Effector memory CD8-positive, alpha-beta T cell (primary cell): ENCODE measurements around the gene CD79B.
"Not testable (repeated sequence)": the region's sequence is repeated elsewhere in the genome, so short reads cannot be mapped to it uniquely, and the experiment has no call there.

Experiments
- ATAC-seq: fragments of 150-1000 bp; cut with Tn5 transposase; replicated peaks from 2 replicates; pipeline ENCODE4 v1.10.0; 2021; ENCODE audit warnings: mild to moderate bottlenecking, moderate library complexity
- DNase-seq, 3 experiments: peaks; one replicate each; pipeline ENCODE4 v3.0.0; 2021
- H3K27ac Mint-ChIP-seq, 2 donors: one replicate each; pipeline ENCODE4 v1.8.0; 2022; ENCODE audit warnings: mild to moderate bottlenecking in 2 of 2, mixed read lengths in 2 of 2, moderate library complexity in 2 of 2
- H3K27me3 Mint-ChIP-seq, 2 donors: one replicate each; pipeline ENCODE4 v1.8.0; 2022; ENCODE audit warnings: mixed read lengths in 2 of 2
- H3K36me3 Mint-ChIP-seq: one replicate; pipeline ENCODE4 v1.8.0; 2022; ENCODE audit warnings: mild to moderate bottlenecking, moderate library complexity, mixed read lengths; ENCODE audit not compliant: insufficient read depth
- H3K4me1 Mint-ChIP-seq, 2 donors: one replicate each; pipeline ENCODE4 v1.8.0; 2022; ENCODE audit warnings: low read depth in 2 of 2, mixed read lengths in 2 of 2
- H3K4me3 Mint-ChIP-seq, 2 donors: one replicate each; pipeline ENCODE4 v1.8.0; 2022; ENCODE audit warnings: mild to moderate bottlenecking in 2 of 2, mixed read lengths in 2 of 2, moderate library complexity in 2 of 2
- H3K9me3 Mint-ChIP-seq, 2 donors: one replicate each; pipeline ENCODE4 v1.8.0; 2022; ENCODE audit warnings: mixed read lengths in 2 of 2

The CD79B gene

DNA sequence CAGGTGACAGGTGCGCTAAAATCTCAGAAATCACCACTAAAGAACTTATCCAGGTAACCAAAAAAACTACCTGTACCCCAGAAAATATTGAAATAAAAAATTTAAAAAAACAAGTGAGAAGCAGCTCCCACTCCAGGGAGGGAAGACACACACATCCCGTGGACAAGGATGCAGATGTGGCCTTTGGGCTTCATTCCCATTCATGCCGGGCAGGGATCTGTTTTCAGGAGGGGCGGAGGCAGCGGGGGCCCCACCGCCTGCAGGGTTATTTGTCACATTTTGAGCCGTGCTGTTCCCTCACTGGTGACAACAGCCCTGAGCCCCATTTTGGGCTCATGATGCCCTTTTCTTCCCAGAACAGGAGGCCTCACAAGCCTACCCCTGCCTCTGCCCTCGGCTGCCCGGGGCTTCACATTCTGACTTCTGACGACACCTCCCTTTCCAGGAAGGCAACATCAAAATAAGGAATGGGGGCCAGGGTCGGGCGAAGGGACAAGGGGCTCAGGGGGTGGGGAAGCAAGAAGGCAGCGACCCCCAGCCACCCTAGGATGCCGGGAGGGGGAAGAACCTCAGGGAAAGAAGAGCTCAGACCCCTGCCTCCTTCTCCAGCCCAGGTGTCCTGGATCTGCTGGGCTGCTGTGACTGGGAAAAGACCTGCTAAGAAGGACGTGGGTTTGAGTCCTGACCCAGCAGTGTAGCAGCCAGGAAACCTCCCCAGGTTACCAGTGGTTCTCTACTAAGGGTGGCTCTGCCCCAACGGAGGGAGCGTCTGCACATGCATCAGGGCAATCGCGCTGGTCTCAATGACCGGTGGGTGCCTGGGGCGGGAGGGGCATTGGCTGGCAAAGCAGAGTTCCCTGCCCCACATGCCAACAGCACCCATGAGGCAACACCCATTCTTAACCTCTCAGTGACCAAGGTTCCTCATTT lies 2.3 kb upstream of the CD79B start:
- Mint-ChIP-seq H3K27ac (peak overlapping the region; percentile 25 to 57), H3K4me1 (peaks cover 31 to 37% of the 10 kb centered on the region in 2 donors), H3K9me3 (no peaks in the 10 kb centered on the region), H3K4me3 (no peak overlapping the region), H3K36me3 (peaks cover 9% of the 10 kb centered on the region), H3K27me3 (no peaks in the 10 kb centered on the region)
- DNase-seq (no peak), ATAC-seq (no peak)

GRCh38 chr17:63933598-63933997 lies 1.5 kb upstream of the CD79B start:
- H3K36me3 Mint-ChIP-seq = peaks cover 13% of the 10 kb centered on the region
- peak overlapping the region in 1 of 2 donors; percentile 80 for H3K4me3 Mint-ChIP-seq
- no peak for DNase-seq
- no peak for ATAC-seq
- peaks cover 23 to 31% of the 10 kb centered on the region in 2 donors for H3K4me1 Mint-ChIP-seq
- no peaks in the 10 kb centered on the region for H3K27me3 Mint-ChIP-seq
- no peaks in the 10 kb centered on the region for H3K9me3 Mint-ChIP-seq
- H3K27ac Mint-ChIP-seq = peak overlapping the region; percentile 25 to 92

- no peak for ATAC-seq
Observed at GRCh38 chr17:63932721-63933120, 590 bp upstream of the CD79B start.

GRCh38 chr17:63930951-63931575 lies 1.1 kb downstream of the CD79B start:
- DNase-seq (peak; percentile 38 to 44 (median 42)), ATAC-seq (peak; percentile 83)
- Mint-ChIP-seq H3K9me3 (no peaks in the 10 kb centered on the region), H3K27me3 (no peaks in the 10 kb centered on the region), H3K27ac (peak overlapping the region; percentile 86 to 92), H3K4me1 (peaks cover 23 to 26% of the 10 kb centered on the region in 2 donors), H3K4me3 (peak overlapping the region; percentile 70 to 80), H3K36me3 (peaks cover 14% of the 10 kb centered on the region)

More at GRCh38 chr17:63932721-63933120, 590 bp upstream of the CD79B start:
- H3K4me3 Mint-ChIP-seq = peak overlapping the region; percentile 70 to 80
- no peak for DNase-seq
- H3K4me1 Mint-ChIP-seq = peaks cover 23 to 26% of the 10 kb centered on the region in 2 donors
- H3K27me3 Mint-ChIP-seq = no peaks in the 10 kb centered on the region
- H3K9me3 Mint-ChIP-seq = no peaks in the 10 kb centered on the region
- peaks cover 13% of the 10 kb centered on the region for H3K36me3 Mint-ChIP-seq
- H3K27ac Mint-ChIP-seq = peak overlapping the region; percentile 86 to 92

DNA sequence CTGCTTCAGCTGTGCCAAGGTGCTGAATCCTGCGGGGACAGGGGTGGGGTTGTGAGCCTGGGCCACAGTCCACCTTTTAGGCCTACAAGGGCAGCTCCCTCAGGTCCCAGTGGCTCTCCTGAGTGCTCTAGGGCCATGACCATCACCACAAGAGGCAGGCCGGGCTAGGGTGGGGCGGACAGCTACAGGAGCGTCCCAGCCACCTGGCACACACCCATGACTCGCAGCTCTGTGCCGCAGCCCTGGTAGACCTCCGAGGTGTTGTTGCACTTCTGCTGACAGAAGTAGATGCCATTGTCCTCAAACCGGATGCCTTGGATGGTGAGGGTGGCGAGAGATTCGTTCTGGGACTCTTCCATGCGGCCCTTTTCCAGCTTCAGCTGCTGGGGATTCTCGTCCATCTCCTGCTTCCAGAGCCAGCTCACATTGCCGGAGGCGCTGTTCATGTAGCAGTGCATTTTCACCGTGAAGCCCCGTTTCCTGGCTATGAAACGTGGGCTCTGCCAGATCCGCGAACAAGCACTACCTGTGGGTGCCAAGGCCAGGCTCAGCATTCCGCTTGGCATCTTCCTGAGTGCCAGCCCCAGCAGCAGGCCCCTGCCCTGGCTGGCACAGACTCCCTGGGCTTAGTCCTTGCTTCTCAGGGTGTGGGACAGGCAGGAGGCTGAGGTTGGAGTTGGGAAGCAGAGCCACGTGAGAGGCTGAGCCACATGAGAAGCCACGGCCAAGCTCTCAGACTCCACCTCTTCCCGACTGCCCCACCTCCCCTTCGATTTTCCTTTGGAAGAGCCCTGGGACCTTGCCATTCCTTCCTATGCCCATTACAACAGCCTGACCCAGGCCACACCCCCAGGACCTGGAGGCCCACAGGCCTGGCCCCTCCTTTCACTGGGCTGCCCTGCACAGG lies 2.0 kb downstream of the CD79B start:
- H3K9me3 Mint-ChIP-seq = no peaks in the 10 kb centered on the region
- H3K4me3 Mint-ChIP-seq = peak overlapping the region; percentile 70 to 80
- no peak for DNase-seq
- peaks cover 23 to 26% of the 10 kb centered on the region in 2 donors for H3K4me1 Mint-ChIP-seq
- H3K36me3 Mint-ChIP-seq = peaks cover 16% of the 10 kb centered on the region
- H3K27ac Mint-ChIP-seq = peak overlapping the region; percentile 86 to 92
- H3K27me3 Mint-ChIP-seq = no peaks in the 10 kb centered on the region
- no peak for ATAC-seq

DNA sequence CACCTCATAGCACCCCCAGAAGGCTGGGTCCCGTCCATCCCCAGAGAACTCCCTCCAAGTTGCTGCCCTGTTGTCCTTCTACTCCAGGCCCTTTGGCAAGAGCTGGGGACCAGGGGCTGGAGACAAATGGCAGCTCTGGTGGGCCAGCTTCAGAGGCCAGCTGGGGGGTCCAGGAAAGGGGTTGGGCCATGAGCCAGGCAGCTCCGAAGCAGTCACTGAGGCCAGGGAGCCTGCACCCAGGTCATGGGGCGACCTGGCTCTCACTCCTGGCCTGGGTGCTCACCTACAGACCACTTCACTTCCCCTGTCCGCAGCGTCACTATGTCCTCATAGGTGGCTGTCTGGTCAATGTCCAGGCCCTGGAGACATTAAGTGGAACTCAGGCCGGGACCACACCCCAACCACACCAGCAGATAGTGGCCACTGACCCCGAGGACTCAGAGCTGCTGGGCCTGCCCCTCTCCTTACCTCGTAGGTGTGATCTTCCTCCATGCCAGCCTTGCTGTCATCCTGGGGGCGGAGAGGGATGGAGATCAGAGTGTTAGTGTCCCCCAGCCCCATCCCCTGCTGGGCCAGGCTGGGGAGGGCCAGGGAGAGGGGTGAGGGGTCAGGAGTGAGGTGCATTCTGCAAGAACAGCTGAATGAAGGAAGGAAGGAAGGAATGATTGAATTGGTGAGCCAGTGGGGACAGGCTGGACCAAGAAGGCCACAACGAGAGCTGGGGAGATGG lies 3.0 kb downstream of the CD79B start:
- DNase-seq (no peak), ATAC-seq (no peak)
- peak overlapping the region; percentile 16 to 41 for H3K4me3 Mint-ChIP-seq
- peaks cover 23 to 26% of the 10 kb centered on the region in 2 donors for H3K4me1 Mint-ChIP-seq
- H3K27me3 Mint-ChIP-seq = no peaks in the 10 kb centered on the region
- H3K36me3 Mint-ChIP-seq = peaks cover 16% of the 10 kb centered on the region
- H3K9me3 Mint-ChIP-seq = no peaks in the 10 kb centered on the region
- peak overlapping the region in 1 of 2 donors; percentile 59 for H3K27ac Mint-ChIP-seq

GRCh38 chr17:63928172-63928666 lies 3.9 kb downstream of the CD79B start:
- no peaks in the 10 kb centered on the region for H3K9me3 Mint-ChIP-seq
- no peak overlapping the region for H3K27ac Mint-ChIP-seq

DNA sequence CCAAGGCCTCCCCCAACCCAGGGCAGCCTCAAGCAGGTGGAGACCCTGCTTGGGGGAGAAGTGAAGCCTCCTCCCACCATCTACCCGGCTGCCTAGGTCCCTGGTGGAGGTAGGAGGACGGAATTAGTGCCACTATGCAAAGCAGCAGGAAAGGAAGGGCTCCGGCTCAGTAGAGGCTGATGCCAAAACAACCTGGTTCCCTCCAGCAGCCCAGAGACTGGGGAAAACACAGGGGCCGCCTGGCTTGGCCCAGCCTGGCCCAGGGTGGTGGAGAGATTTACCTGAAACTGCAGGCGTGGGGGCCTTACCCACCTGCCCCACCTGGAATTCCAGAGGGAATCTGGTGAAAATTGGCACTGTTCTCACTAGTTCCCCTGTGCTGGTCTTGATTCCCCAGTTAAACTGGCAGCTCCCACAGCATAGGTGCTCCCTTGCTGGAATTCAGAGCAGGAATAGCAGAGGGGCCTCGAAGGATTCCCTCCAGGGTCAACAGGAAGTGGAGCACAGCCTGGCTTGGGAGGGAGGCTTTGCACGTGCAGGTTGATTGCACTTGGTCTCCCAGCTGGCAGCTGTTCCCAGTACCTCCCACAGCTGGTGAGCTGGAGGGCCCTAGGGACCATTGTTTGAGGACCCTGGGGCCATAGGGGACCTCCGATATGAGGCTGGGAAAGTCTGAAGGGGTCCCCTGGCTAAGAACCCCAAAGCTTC lies 4.5 kb downstream of the CD79B start:
- Mint-ChIP-seq H3K4me1 (peaks cover 20 to 21% of the 10 kb centered on the region in 2 donors), H3K27me3 (no peaks in the 10 kb centered on the region), H3K27ac (no peak overlapping the region), H3K9me3 (no peaks in the 10 kb centered on the region), H3K4me3 (no peak overlapping the region), H3K36me3 (peaks cover 16% of the 10 kb centered on the region)
- DNase-seq = no peak
- no peak for ATAC-seq

More at GRCh38 chr17:63928172-63928666, 3.9 kb downstream of the CD79B start:
- ATAC-seq = no peak
- peaks cover 23 to 25% of the 10 kb centered on the region in 2 donors for H3K4me1 Mint-ChIP-seq
- H3K4me3 Mint-ChIP-seq = no peak overlapping the region
- no peaks in the 10 kb centered on the region for H3K27me3 Mint-ChIP-seq
- peaks cover 16% of the 10 kb centered on the region for H3K36me3 Mint-ChIP-seq
- DNase-seq = no peak

GRCh38 chr17:63926164-63926563 lies 6.0 kb downstream of the CD79B start:
- no peak for ATAC-seq
- Mint-ChIP-seq H3K36me3 (peaks cover 12% of the 10 kb centered on the region), H3K27ac (no peak overlapping the region), H3K4me1 (peaks cover 9 to 12% of the 10 kb centered on the region in 2 donors), H3K27me3 (no peaks in the 10 kb centered on the region), H3K9me3 (no peaks in the 10 kb centered on the region), H3K4me3 (no peak overlapping the region)
- no peak for DNase-seq

DNA sequence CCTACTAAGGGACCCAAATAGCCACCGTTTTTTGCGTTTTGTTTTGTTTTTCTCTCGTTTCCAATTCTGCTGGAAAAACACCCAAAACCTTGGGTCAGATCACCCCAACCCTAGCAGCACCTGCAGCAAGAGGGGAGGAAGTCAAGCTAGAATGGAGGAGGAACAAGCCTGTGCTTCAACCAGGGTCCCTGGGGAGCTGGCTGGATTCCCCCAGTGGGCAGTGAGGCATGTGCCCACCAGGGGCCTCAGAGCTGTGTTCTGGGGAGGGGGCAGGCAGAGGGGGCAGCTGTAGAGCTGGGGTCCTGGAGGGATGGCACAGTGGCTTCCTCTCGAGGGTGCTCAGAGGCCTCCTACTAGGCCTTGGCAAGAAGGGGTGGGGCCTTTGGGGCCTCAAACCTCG lies 6.5 kb downstream of the CD79B start:
- no peak for DNase-seq
- Mint-ChIP-seq H3K36me3 (peaks cover 8% of the 10 kb centered on the region), H3K4me1 (peaks cover 4 to 8% of the 10 kb centered on the region in 2 donors), H3K9me3 (no peaks in the 10 kb centered on the region), H3K27me3 (no peaks in the 10 kb centered on the region), H3K4me3 (no peak overlapping the region), H3K27ac (peak overlapping the region in 1 of 2 donors; percentile 65)
- no peak for ATAC-seq

DNA sequence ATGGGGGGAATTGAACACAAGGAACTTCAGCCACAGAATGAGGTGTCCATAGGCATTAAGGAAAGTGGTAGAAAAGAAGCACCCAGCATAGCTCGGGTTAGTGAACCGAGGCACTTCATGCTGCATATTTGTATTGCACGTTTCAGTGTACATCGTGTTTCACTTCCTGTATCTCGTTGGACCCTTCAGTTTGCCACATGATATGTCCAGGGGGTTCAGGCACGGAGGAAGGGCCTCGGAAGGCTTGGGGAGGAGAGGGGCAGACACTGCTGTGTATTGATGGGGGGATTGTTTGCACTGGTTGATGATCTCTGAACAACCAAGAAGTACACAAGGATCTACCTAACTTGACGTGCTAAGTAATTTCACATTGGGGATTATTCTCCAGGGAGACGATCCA lies 9.7 kb downstream of the CD79B start:
- DNase-seq, ATAC-seq, H3K27me3 Mint-ChIP-seq, H3K36me3 Mint-ChIP-seq, H3K9me3 Mint-ChIP-seq, H3K4me3 Mint-ChIP-seq: not testable (repeated sequence)
- peak overlapping the region in 1 of 2 donors; percentile 62 for H3K27ac Mint-ChIP-seq
- H3K4me1 Mint-ChIP-seq = peaks cover 6 to 12% of the 10 kb centered on the region in 2 donors

DNA sequence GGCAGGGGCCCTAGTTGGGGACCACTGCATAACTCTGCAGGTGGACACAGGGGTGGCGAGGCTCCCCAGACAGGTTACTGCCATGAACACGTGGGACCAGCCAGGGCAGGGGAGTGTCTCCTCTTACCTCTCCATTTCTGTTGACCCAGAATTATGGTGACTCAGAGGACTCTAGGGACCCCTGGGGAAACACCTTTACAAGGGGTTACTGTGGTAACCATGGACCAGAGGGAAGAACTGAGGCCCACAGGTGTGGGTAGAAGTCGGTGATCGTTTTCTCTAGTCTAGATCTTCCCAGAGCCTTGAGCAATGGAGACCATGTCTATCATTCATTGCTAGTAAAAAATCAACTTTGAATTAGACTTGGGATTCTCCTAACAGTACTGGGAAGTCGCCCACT lies 11.4 kb downstream of the CD79B start:
- ATAC-seq, H3K36me3 Mint-ChIP-seq, H3K27ac Mint-ChIP-seq, H3K9me3 Mint-ChIP-seq, H3K27me3 Mint-ChIP-seq, H3K4me3 Mint-ChIP-seq, DNase-seq: not testable (repeated sequence)
- peaks cover 6 to 12% of the 10 kb centered on the region in 2 donors for H3K4me1 Mint-ChIP-seq
